ENCODE data around the gene PPP2R3B. TPM values are rescaled to one million over a fixed set of nuclear protein-coding genes. Genes with fewer than 3 reads are reported as not detected.

The PPP2R3B gene
- total and polyA plus RNA-seq, 8 donors: 5.0 to 38.8 (median 6.9) TPM

GRCh38 chrX:371907-372306 lies 14.8 kb downstream of the PPP2R3B start:
- 83 to 86% methylated on average over 15 of the region's 15 CpGs for WGBS, 2 donors
- Histone ChIP-seq H3K36me3 (no peaks in the 10 kb centered on the region), H3K27ac (no peak overlapping the region), H3K9me3 (no peaks in the 10 kb centered on the region), H3K4me1 (no peaks in the 10 kb centered on the region), H3K4me3 (no peak overlapping the region), H3K27me3 (peaks cover 0 to 4% (median 0%) of the 10 kb centered on the region in 4 donors)
- FAIRE-seq (no peak), ATAC-seq (no peak), DNase-seq (no peak)
- no peak for TF ChIP-seq CTCF (IDR thresholded peaks at IDR 0.05)
- intact Hi-C loops (cut with DNase I): no loop called here

GRCh38 chrX:370963-371745 lies 15.6 kb downstream of the PPP2R3B start:
- WGBS, 2 donors: 92 to 93% methylated on average over 47 to 48 of the region's 48 CpGs
- Histone ChIP-seq H3K27ac (no peak overlapping the region), H3K27me3 (peaks cover 0 to 4% (median 0%) of the 10 kb centered on the region in 4 donors), H3K9me3 (no peaks in the 10 kb centered on the region), H3K4me3 (no peak overlapping the region), H3K36me3 (no peaks in the 10 kb centered on the region), H3K4me1 (no peaks in the 10 kb centered on the region)
- TF ChIP-seq CTCF (IDR thresholded peaks at IDR 0.05): no peak
- FAIRE-seq (no peak), ATAC-seq (no peak), DNase-seq (no peak)
- intact Hi-C loops (cut with DNase I): no loop called here

GRCh38 chrX:370244-370962 lies 16.3 kb downstream of the PPP2R3B start:
- Histone ChIP-seq H3K27me3 (peaks cover 0 to 4% (median 0%) of the 10 kb centered on the region in 4 donors), H3K27ac (no peak overlapping the region), H3K9me3 (no peaks in the 10 kb centered on the region), H3K36me3 (no peaks in the 10 kb centered on the region), H3K4me3 (no peak overlapping the region), H3K4me1 (no peaks in the 10 kb centered on the region)
- TF ChIP-seq CTCF (IDR thresholded peaks at IDR 0.05): no peak
- WGBS, 2 donors: 87 to 91% methylated on average over 36 to 43 of the region's 43 CpGs
- ATAC-seq (peak in 2 of 4 donors; percentile 22 to 43), DNase-seq (peak in 1 of 6 donors; percentile 11), FAIRE-seq (no peak)
- intact Hi-C loops (cut with DNase I): no loop called here

GRCh38 chrX:369563-370101 lies 17.1 kb downstream of the PPP2R3B start:
- no peak for FAIRE-seq
- no peak overlapping the region for H3K27ac ChIP-seq
- no peaks in the 10 kb centered on the region for H3K9me3 ChIP-seq
- TF ChIP-seq CTCF (IDR thresholded peaks at IDR 0.05): no peak
- no peak overlapping the region for H3K4me3 ChIP-seq
- no peaks in the 10 kb centered on the region for H3K4me1 ChIP-seq
- DNase-seq: peak in 2 of 6 donors; percentile 11 to 56
- no peak for ATAC-seq
- no peaks in the 10 kb centered on the region for H3K36me3 ChIP-seq
- 94 to 96% methylated on average over 34 of the region's 34 CpGs for WGBS, 2 donors
- intact Hi-C loops (cut with DNase I): no loop called here
- H3K27me3 ChIP-seq: peaks cover 0 to 4% (median 0%) of the 10 kb centered on the region in 4 donors
